Epithelial cell of proximal tubule (primary cell): ENCODE results near the gene RER1. TPM values are rescaled to one million over a fixed set of nuclear protein-coding genes. Genes with fewer than 3 reads are reported as not detected.

Experiments
- DNase-seq: peaks from one replicate; pipeline ENCODE4 v3.0.0-alpha.2; 2011; ENCODE audit warnings: low read depth
- H3K4me3 ChIP-seq: 2 replicates; pipeline ENCODE4 v1.5.1; 2011; ENCODE audit warnings: low read depth, mild to moderate bottlenecking, low read length
- total RNA-seq: library from RNA; depleted of rRNA; stranded (reverse); fragments of >200 nt; gene quantifications from 2 replicates; pipeline ENCODE4 v1.2.3, GENCODE V29; 2015
- TF ChIP-seq, protein P1 (sequence below): conservative IDR thresholded peaks from 2 replicates; pipeline ENCODE4 v1.5.1; 2012; ENCODE audit warnings: low read depth, mild to moderate bottlenecking, low read length

RER1 gene
- total RNA-seq, 1 donor from 2014 or later: 185 TPM

DNA sequence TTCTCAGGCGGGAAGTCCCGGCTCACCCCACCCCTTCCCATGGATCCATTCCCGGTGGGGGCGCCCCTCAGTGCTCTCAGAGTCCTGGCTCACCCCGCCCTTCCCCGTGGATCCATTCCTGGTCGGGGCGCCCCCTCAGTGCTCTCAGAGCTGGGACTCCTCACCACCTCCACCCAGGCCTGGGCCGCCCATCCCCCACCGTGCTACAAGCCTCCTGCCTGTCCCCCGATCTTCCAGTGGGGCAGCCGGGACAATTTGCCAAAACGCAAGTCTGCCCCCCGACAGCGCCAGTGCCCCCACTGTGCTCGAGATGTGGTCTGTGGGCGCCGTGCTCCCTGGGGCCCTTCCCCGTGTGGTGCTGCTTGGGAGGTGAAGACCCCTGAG, 61.3 kb downstream of the RER1 start:
- H3K4me3 ChIP-seq: no peak overlapping the region
- DNase-seq: no peak
- TF ChIP-seq, protein P1, sequence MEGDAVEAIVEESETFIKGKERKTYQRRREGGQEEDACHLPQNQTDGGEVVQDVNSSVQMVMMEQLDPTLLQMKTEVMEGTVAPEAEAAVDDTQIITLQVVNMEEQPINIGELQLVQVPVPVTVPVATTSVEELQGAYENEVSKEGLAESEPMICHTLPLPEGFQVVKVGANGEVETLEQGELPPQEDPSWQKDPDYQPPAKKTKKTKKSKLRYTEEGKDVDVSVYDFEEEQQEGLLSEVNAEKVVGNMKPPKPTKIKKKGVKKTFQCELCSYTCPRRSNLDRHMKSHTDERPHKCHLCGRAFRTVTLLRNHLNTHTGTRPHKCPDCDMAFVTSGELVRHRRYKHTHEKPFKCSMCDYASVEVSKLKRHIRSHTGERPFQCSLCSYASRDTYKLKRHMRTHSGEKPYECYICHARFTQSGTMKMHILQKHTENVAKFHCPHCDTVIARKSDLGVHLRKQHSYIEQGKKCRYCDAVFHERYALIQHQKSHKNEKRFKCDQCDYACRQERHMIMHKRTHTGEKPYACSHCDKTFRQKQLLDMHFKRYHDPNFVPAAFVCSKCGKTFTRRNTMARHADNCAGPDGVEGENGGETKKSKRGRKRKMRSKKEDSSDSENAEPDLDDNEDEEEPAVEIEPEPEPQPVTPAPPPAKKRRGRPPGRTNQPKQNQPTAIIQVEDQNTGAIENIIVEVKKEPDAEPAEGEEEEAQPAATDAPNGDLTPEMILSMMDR: no peak

DNA sequence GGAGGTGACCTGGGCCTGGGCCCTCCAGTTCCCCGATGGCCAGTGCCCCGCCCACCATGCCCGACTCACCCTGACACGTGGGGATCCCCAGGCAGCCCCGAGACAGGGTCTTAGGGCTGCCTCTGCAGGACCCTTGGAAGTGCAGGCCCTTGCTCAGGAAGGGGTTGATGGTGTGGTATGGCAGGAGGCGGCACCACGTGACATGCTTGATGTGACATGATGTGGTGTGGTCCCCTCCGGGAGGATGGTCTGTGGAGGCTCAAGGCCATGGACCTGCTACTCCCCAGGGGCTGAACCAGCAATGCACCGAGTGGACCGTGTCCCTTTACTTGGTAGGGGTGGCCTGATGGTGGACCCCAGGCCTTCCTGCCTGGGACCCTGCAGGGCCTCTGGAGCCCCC, 62.6 kb downstream of the RER1 start:
- H3K4me3 ChIP-seq: no peak overlapping the region
- TF ChIP-seq, protein P1: no peak
- no peak for DNase-seq

Other genes starting within 250 kb of the RER1 start
- 40.0 and 63.3 TPM in 2 replicates for gene FAAP20, start 197.1 kb upstream of the RER1 start, total RNA-seq
- 13.5 and 20.2 TPM in 2 replicates for gene SKI, start 163.5 kb upstream of the RER1 start, total RNA-seq
- 3.2 and 8.1 TPM in 2 replicates for gene MORN1, start 287 bp upstream of the RER1 start, total RNA-seq
- gene PEX10, start 20.7 kb downstream of the RER1 start, total RNA-seq: 26.5 and 44.1 TPM in 2 replicates
- 0.07 and 0.12 TPM in 2 replicates for gene PLCH2, start 84.4 kb downstream of the RER1 start, total RNA-seq
- gene PANK4, start 134.8 kb downstream of the RER1 start, total RNA-seq: 29.8 and 36.0 TPM in 2 replicates
- 0.14 TPM in 1 of 2 replicates, not detected in the other for gene HES5, start 138.4 kb downstream of the RER1 start, total RNA-seq
- 2.7 and 5.8 TPM in 2 replicates for gene TNFRSF14, start 164.5 kb downstream of the RER1 start, total RNA-seq
- 35.4 and 72.2 TPM in 2 replicates for gene PRXL2B, start 194.9 kb downstream of the RER1 start, total RNA-seq
- gene MMEL1, start 241.2 kb downstream of the RER1 start, total RNA-seq: not detected in 2 replicates